CD4-positive, alpha-beta T cell (primary cell): ENCODE data around the gene LINGO4. TPM values are rescaled to one million over a fixed set of nuclear protein-coding genes. Genes with fewer than 3 reads are reported as not detected.

Experiments used
- ATAC-seq: fragments of 200-7000 bp; cut with Tn5 transposase; one replicate; pipeline ENCODE4 v1.10.0; 2022; ENCODE audit warnings: mild to moderate bottlenecking; ENCODE audit not compliant: poor library complexity
- CTCF ChIA-PET: fragments of 350-600 bp; sonication (Branson Sonifier 250); formaldehyde crosslinking; loops from one replicate; lab custom pipeline; 2021; ENCODE audit warnings: antibody characterized with exemption, inconsistent platforms; lab: Charles Lee
- POLR2A ChIA-PET: fragments of 350-600 bp; sonication (Branson Sonifier 250); formaldehyde crosslinking; loops from one replicate; lab custom pipeline; 2021; ENCODE audit warnings: antibody characterized with exemption, inconsistent platforms; lab: Charles Lee
- DNase-seq, 14 experiments: peaks; one replicate each; pipeline ENCODE4 v3.0.0-alpha.2; 2013 to 2020; ENCODE audit warnings: mixed read lengths in 2 of 14
- H3K27ac ChIP-seq, 2 donors: one replicate each; pipeline versions ENCODE4 v1.5.1 to v1.7.0; 2013; ENCODE audit warnings: low read length in 2 of 2, low read depth in 1 of 2, mild to moderate bottlenecking in 1 of 2
- H3K27me3 ChIP-seq, 2 experiments: 1 replicate in 1 of 2; 2 replicates in 1 of 2; pipeline versions ENCODE4 v1.6.1 to v1.7.0; 2013; ENCODE audit warnings: low read length in 2 of 2, control low read depth in 1 of 2, mild to moderate bottlenecking in 1 of 2, moderate library complexity in 1 of 2; ENCODE audit not compliant: insufficient read depth in 2 of 2, control insufficient read depth in 1 of 2
- H3K36me3 ChIP-seq: one replicate; pipeline ENCODE4 v1.6.1; 2013; ENCODE audit warnings: low read length, control low read depth; ENCODE audit not compliant: insufficient read depth
- H3K4me1 ChIP-seq: one replicate; pipeline ENCODE4 v1.6.1; 2013; ENCODE audit warnings: low read length, control low read depth; ENCODE audit not compliant: insufficient read depth
- H3K4me3 ChIP-seq: one replicate; pipeline ENCODE4 v1.5.1; 2013; ENCODE audit warnings: mild to moderate bottlenecking, low read length, moderate library complexity
- H3K9me3 ChIP-seq, 2 experiments: 1 replicate in 1 of 2; 2 replicates in 1 of 2; pipeline versions ENCODE4 v1.6.1 to v1.7.0; 2013; ENCODE audit warnings: low read length in 2 of 2, mild to moderate bottlenecking in 2 of 2, control low read depth in 1 of 2, moderate library complexity in 1 of 2; ENCODE audit not compliant: control insufficient read depth in 1 of 2, insufficient read depth in 1 of 2
- H3K27ac Mint-ChIP-seq: one replicate; pipeline ENCODE4 v1.8.0; 2020; ENCODE audit warnings: mixed read lengths
- H3K27me3 Mint-ChIP-seq: one replicate; pipeline ENCODE4 v1.8.0; 2021; ENCODE audit warnings: mixed read lengths
- H3K36me3 Mint-ChIP-seq: one replicate; pipeline ENCODE4 v1.8.0; 2021; ENCODE audit warnings: low read depth, mixed read lengths
- H3K4me1 Mint-ChIP-seq: one replicate; pipeline ENCODE4 v1.8.0; 2021; ENCODE audit warnings: low read depth, mixed read lengths
- H3K4me3 Mint-ChIP-seq: one replicate; pipeline ENCODE4 v1.8.0; 2020; ENCODE audit warnings: mild to moderate bottlenecking, mixed read lengths
- H3K9me3 Mint-ChIP-seq: one replicate; pipeline ENCODE4 v1.8.0; 2020; ENCODE audit warnings: mixed read lengths
- intact Hi-C, 2 experiments: fragments of 100-400 bp; cut with DNase I in 1 of 2; cut with micrococcal nuclease in 1 of 2; formaldehyde crosslinking; loops; one replicate each; pipeline versions ENCODE4 v1.15.1 to v1.9.0; 2023 to 2025; cut with DNase I, micrococcal nuclease
- total RNA-seq, 174 experiments: library from RNA in 2 of 174; stranded (reverse) in 2 of 174; gene quantifications; one replicate each; pipeline ENCODE4 v1.2.3 and lab custom pipeline; 2021 to 2026
- TF ChIP-seq, protein P1 (sequence below): fragments of 200-600 bp; IDR thresholded peaks from one replicate; pipeline ENCODE4 v1.8.0; 2022; ENCODE audit warnings: antibody characterized with exemption, mild to moderate bottlenecking

Gene LINGO4
- total RNA-seq, 2 experiments from 2014 or later = 0.06 to 0.16 TPM

DNA sequence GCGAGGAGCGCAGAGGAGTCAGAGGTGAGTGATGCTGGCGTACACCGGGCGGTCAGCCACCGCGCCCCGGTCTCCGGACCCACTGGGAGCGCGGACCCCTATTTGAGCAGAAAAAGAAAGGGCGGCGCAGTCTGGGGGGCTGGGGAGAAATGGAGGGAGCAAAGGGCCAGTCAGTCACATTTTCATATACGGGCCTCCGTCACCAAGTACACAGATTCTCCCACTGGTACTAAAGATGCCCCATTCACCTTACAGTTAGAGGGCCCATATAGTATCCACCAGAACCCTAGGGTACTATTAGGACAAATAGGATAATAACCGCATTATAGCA, 33.8 kb upstream of the LINGO4 start:
- Histone ChIP-seq H3K4me3 (peak overlapping the region; percentile 70), H3K36me3 (peaks cover 3% of the 10 kb centered on the region), H3K9me3 (peaks cover 0 to 5% of the 10 kb centered on the region in 2 experiments), H3K27ac (peak overlapping the region; percentile 51 to 90), H3K27me3 (no peaks in the 10 kb centered on the region), H3K4me1 (peaks cover 62% of the 10 kb centered on the region)
- ATAC-seq = no peak
- no peaks in the 10 kb centered on the region for H3K9me3 Mint-ChIP-seq
- H3K27ac Mint-ChIP-seq = peak overlapping the region; percentile 86
- ChIA-PET CTCF (interaction anchor here (1.3 to 2.1 kb wide), 3 partner anchors 9 to 153 kb away, joined by 3 to 8 read pairs (median 5); partner anchors contain the start of gene TDRKH), POLR2A (interaction anchor here (1.3 to 4.8 kb wide), 5 partner anchors 9 to 70 kb away, joined by 4 to 23 read pairs (median 8); partner anchors contain the start of genes TDRKH and THEM4)
- DNase-seq = no peak
- intact Hi-C loops = loop anchor here (2.0 to 5.0 kb wide), 2 partner anchors 244 to 382 kb away; partner anchors contain the start of gene POGZ (in 1 of the 2)
- H3K27me3 Mint-ChIP-seq = no peaks in the 10 kb centered on the region
- peak overlapping the region; percentile 85 for H3K4me3 Mint-ChIP-seq
- no peaks in the 10 kb centered on the region for H3K36me3 Mint-ChIP-seq
- peaks cover 68% of the 10 kb centered on the region for H3K4me1 Mint-ChIP-seq
- TF ChIP-seq, protein P1, sequence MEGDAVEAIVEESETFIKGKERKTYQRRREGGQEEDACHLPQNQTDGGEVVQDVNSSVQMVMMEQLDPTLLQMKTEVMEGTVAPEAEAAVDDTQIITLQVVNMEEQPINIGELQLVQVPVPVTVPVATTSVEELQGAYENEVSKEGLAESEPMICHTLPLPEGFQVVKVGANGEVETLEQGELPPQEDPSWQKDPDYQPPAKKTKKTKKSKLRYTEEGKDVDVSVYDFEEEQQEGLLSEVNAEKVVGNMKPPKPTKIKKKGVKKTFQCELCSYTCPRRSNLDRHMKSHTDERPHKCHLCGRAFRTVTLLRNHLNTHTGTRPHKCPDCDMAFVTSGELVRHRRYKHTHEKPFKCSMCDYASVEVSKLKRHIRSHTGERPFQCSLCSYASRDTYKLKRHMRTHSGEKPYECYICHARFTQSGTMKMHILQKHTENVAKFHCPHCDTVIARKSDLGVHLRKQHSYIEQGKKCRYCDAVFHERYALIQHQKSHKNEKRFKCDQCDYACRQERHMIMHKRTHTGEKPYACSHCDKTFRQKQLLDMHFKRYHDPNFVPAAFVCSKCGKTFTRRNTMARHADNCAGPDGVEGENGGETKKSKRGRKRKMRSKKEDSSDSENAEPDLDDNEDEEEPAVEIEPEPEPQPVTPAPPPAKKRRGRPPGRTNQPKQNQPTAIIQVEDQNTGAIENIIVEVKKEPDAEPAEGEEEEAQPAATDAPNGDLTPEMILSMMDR = no peak

DNA sequence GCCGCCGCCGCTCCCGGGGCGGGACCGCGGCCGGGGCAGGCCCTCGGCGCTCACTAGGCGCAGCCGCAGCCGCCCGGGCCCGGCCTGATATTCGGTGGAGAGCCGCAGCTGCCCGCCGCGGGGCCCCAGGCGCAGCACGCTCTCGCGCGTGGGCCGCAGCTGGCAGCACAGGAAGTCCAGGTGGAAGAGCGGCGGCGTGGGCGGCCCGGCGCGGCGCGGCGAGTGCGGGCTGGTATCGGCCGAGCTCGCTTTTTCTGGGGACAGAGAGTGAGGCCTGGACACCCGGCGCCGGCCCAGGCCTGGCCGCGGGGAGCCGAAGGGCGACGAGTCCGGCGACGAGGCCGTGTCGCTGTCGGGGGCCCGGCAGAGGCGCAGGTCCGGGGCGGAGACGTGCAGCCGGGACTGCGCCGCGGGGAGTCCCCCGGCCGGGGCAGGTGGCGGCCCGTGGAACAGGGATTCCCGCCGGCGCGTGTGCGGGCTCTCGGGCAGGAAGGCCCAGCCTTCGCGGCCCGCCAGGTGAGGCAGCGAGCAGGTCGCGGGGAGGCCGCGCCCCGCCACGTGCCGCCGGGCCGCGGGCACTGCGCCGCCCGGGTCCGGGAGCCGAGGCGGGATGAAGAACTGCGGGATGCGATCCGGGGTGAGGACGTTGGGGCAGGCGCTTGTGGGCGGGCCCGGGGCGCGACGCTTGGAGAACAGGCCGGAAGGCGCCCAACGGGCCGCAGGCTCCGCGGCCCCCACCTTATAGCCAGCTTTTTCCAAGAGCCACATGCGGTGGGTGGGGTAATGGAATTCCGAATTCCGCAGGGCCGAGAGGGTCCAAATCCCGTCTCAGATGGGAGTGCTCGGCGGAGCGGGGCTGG, 33.2 kb upstream of the LINGO4 start:
- Histone ChIP-seq H3K4me3 (peak overlapping the region; percentile 70), H3K27ac (peak overlapping the region; percentile 51 to 90), H3K36me3 (peaks cover 3% of the 10 kb centered on the region), H3K4me1 (peaks cover 68% of the 10 kb centered on the region), H3K27me3 (no peaks in the 10 kb centered on the region), H3K9me3 (peaks cover 0 to 5% of the 10 kb centered on the region in 2 experiments)
- peaks cover 74% of the 10 kb centered on the region for H3K4me1 Mint-ChIP-seq
- peak in 5 of 14 experiments; percentile 37 to 82 (median 44) for DNase-seq
- H3K4me3 Mint-ChIP-seq = peak overlapping the region; percentile 85
- H3K9me3 Mint-ChIP-seq = no peaks in the 10 kb centered on the region
- intact Hi-C loops = loop anchor here (2.0 to 5.0 kb wide), 2 partner anchors 244 to 381 kb away; partner anchors contain the start of gene POGZ (in 1 of the 2)
- ATAC-seq = peak; percentile 8
- H3K27ac Mint-ChIP-seq = peak overlapping the region; percentile 86
- no peaks in the 10 kb centered on the region for H3K27me3 Mint-ChIP-seq
- CTCF ChIA-PET = interaction anchor here (0.9 to 2.1 kb wide), 3 partner anchors 49 to 129 kb away, joined by 3 to 8 read pairs (median 3); partner anchors contain the start of gene TDRKH
- H3K36me3 Mint-ChIP-seq = no peaks in the 10 kb centered on the region
- POLR2A ChIA-PET = interaction anchor here (0.9 to 4.8 kb wide), 6 partner anchors 9 to 379 kb away, joined by 3 to 23 read pairs (median 6); partner anchors contain the start of genes POGZ, TDRKH and THEM4
- TF ChIP-seq, protein P1 = no peak

DNA sequence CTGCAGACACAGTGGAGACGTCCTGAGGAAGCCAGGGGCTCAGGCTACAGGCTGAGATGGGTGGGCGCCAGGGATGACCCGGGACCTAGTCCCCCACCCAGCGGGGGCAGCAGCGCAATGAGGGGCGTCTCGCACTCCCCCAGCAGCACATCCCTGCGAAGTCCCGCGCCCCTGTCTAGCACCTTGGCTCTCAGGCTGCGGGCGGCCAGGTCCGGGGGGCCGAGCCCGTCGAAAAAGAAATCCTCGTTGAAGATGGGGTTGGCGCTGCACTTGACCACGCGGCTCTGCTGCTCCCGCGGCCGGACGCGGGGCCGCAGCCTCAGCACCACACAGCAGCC, 32.6 kb upstream of the LINGO4 start:
- Mint-ChIP-seq H3K9me3 (no peaks in the 10 kb centered on the region), H3K27ac (peak overlapping the region; percentile 73), H3K27me3 (no peaks in the 10 kb centered on the region), H3K4me1 (peaks cover 80% of the 10 kb centered on the region), H3K4me3 (peak overlapping the region; percentile 94), H3K36me3 (no peaks in the 10 kb centered on the region)
- ATAC-seq (no peak), DNase-seq (no peak)
- CTCF ChIA-PET = interaction anchor here (0.9 to 2.2 kb wide), 3 partner anchors 98 to 244 kb away, joined by 3 to 6 read pairs (median 3); no protein-coding TSS in a partner anchor
- TF ChIP-seq, protein P1 = no peak
- Histone ChIP-seq H3K4me1 (peaks cover 74% of the 10 kb centered on the region), H3K36me3 (peaks cover 3% of the 10 kb centered on the region), H3K27ac (peak overlapping the region; percentile 7 to 64), H3K4me3 (peak overlapping the region; percentile 51), H3K27me3 (no peaks in the 10 kb centered on the region), H3K9me3 (peaks cover 0 to 5% of the 10 kb centered on the region in 2 experiments)
- POLR2A ChIA-PET = interaction anchor here (0.9 to 4.8 kb wide), 4 partner anchors 8 to 379 kb away, joined by 3 to 23 read pairs (median 5); partner anchors contain the start of genes POGZ and TDRKH
- intact Hi-C loops = loop anchor here (2.0 to 5.0 kb wide), 7 partner anchors 47 to 395 kb away; partner anchors contain the start of genes MRPL9 (in 1 of the 2), POGZ (in 1 of the 2) and TDRKH (in 1 of the 2)
